GM18519 (cell line): ENCODE measurements around the gene PDE4A.
"Not testable (repeated sequence)": the region's sequence is repeated elsewhere in the genome, so short reads cannot be mapped to it uniquely, and the experiment has no call there.

Experiments used
- ATAC-seq: cut with Tn5 transposase; IDR thresholded peaks from one replicate; pipeline ENCODE4 v1.9.1; 2021; ENCODE audit warnings: mild to moderate bottlenecking, moderate library complexity; ENCODE audit not compliant: unreplicated experiment, low FRiP score

The PDE4A gene

GRCh38 chr19:10461047-10461949 is 41.0 kb downstream of the PDE4A start:
- no peak for ATAC-seq

GRCh38 chr19:10462042-10462441 is 41.7 kb downstream of the PDE4A start:
- ATAC-seq, result not testable (repeated sequence)

- ATAC-seq, result no peak
Observed at GRCh38 chr19:10462557-10462956, 42.2 kb downstream of the PDE4A start.

- ATAC-seq, result no peak
Observed at GRCh38 chr19:10464456-10464855, 44.1 kb downstream of the PDE4A start.

- no peak for ATAC-seq
Observed at GRCh38 chr19:10467104-10467706, 46.9 kb downstream of the PDE4A start.

GRCh38 chr19:10468133-10468532 is 47.8 kb downstream of the PDE4A start:
- ATAC-seq, result no peak

- ATAC-seq, result no peak
Observed at GRCh38 chr19:10471909-10472308, 51.6 kb downstream of the PDE4A start.

- no peak for ATAC-seq
Observed at GRCh38 chr19:10473192-10473591, 52.9 kb downstream of the PDE4A start.

GRCh38 chr19:10474962-10475451 is 54.7 kb downstream of the PDE4A start:
- no peak for ATAC-seq

GRCh38 chr19:10478476-10478875 is 58.1 kb downstream of the PDE4A start:
- ATAC-seq, result no peak

- no peak for ATAC-seq
Observed at GRCh38 chr19:10478903-10479384, 58.6 kb downstream of the PDE4A start.

GRCh38 chr19:10486551-10486950 is 66.2 kb downstream of the PDE4A start:
- no peak for ATAC-seq

GRCh38 chr19:10491472-10492047 is 71.2 kb downstream of the PDE4A start:
- ATAC-seq, result no peak

- no peak for ATAC-seq
Observed at GRCh38 chr19:10497371-10497770, 77.0 kb downstream of the PDE4A start.

- no peak for ATAC-seq
Observed at GRCh38 chr19:10499550-10500246, 79.4 kb downstream of the PDE4A start.

GRCh38 chr19:10500247-10500592 is 79.9 kb downstream of the PDE4A start:
- no peak for ATAC-seq

- no peak for ATAC-seq
Observed at GRCh38 chr19:10501971-10502523, 81.7 kb downstream of the PDE4A start.

- ATAC-seq, result peak; percentile 68
Observed at GRCh38 chr19:10502524-10503001, 82.2 kb downstream of the PDE4A start.

GRCh38 chr19:10503002-10503789 is 82.9 kb downstream of the PDE4A start, which contains the start of gene KEAP1:
Gene KEAP1, minus strand, starts transcription at chr19:10503356. Its CDS starts 3,323 bp downstream, at chr19:10500033.
- ATAC-seq, result peak; percentile 29
